Femur (tissue), 1 donor: ENCODE results near the gene LEPR.

Source experiments
- DNase-seq: peaks from one replicate; pipeline ENCODE4 v3.0.0-alpha.2; 2017

Gene LEPR

GRCh38 chr1:65409816-65410326 is 10.6 kb upstream of the LEPR start:
- no peak for DNase-seq

GRCh38 chr1:65412256-65412983 is 8.0 kb upstream of the LEPR start:
- DNase-seq = no peak

- DNase-seq = no peak
Observed at GRCh38 chr1:65412984-65413375, 7.5 kb upstream of the LEPR start.

- no peak for DNase-seq
Observed at GRCh38 chr1:65414538-65414937, 5.9 kb upstream of the LEPR start.

GRCh38 chr1:65416767-65417166 is 3.7 kb upstream of the LEPR start:
- no peak for DNase-seq

GRCh38 chr1:65417729-65418128 is 2.7 kb upstream of the LEPR start:
- no peak for DNase-seq

- DNase-seq = no peak
Observed at GRCh38 chr1:65418522-65419185, 1.8 kb upstream of the LEPR start.

- DNase-seq = peak; percentile 99
Observed at GRCh38 chr1:65419681-65420589, 533 bp upstream of the LEPR start.

- DNase-seq = no peak
Observed at GRCh38 chr1:65421351-65422025, 1.0 kb downstream of the LEPR start.

GRCh38 chr1:65422241-65423203 is 2.1 kb downstream of the LEPR start:
- no peak for DNase-seq

- no peak for DNase-seq
Observed at GRCh38 chr1:65423884-65424572, 3.6 kb downstream of the LEPR start.

GRCh38 chr1:65424573-65424889 is 4.1 kb downstream of the LEPR start:
- no peak for DNase-seq

GRCh38 chr1:65425006-65425405 is 4.5 kb downstream of the LEPR start:
- DNase-seq = no peak

GRCh38 chr1:65425697-65426096 is 5.2 kb downstream of the LEPR start:
- no peak for DNase-seq

- no peak for DNase-seq
Observed at GRCh38 chr1:65429078-65429477, 8.6 kb downstream of the LEPR start.

- DNase-seq = no peak
Observed at GRCh38 chr1:65429806-65430205, 9.3 kb downstream of the LEPR start.

GRCh38 chr1:65431111-65431705 is 10.7 kb downstream of the LEPR start:
- no peak for DNase-seq

- DNase-seq = no peak
Observed at GRCh38 chr1:65432918-65433317, 12.4 kb downstream of the LEPR start.

GRCh38 chr1:65434255-65434654 is 13.8 kb downstream of the LEPR start:
- DNase-seq = no peak

GRCh38 chr1:65434760-65435159 is 14.3 kb downstream of the LEPR start:
- no peak for DNase-seq

GRCh38 chr1:65435987-65436386 is 15.5 kb downstream of the LEPR start:
- peak; percentile 37 for DNase-seq
